T-cell (primary cell): ENCODE data around the gene CFAP53. TPM values are rescaled to one million over a fixed set of nuclear protein-coding genes. Genes with fewer than 3 reads are reported as not detected.

ENCODE experiments used
- ATAC-seq, 4 experiments: fragments of 200-7000 bp in 3 of 4; fragments of 150-1000 bp in 1 of 4; cut with Tn5 transposase; replicated peaks in 1 of 4; 1 replicate in 3 of 4; 2 replicates in 1 of 4; pipeline ENCODE4 v1.10.0; 2021; ENCODE audit warnings: moderate library complexity in 3 of 4, mild to moderate bottlenecking in 2 of 4, moderate number of reproducible peaks in 1 of 4
- CTCF ChIA-PET, 2 donors: fragments of 300-600 bp; sonication (Branson Sonifier 250); formaldehyde crosslinking; loops; one replicate each; lab custom pipeline; 2022; ENCODE audit warnings: antibody characterized with exemption in 2 of 2; lab: Charles Lee
- POLR2A ChIA-PET, 2 donors: fragments of 300-600 bp; sonication (Branson Sonifier 250); formaldehyde crosslinking; loops; one replicate each; lab custom pipeline; 2022; ENCODE audit warnings: antibody characterized with exemption in 2 of 2; lab: Charles Lee
- DNase-seq, 35 experiments: peaks; one replicate each; pipeline versions ENCODE4 v3.0.0 to v3.0.0-alpha.2; 2013 to 2023
- H3K27ac ChIP-seq: one replicate; pipeline ENCODE4 v1.5.1; 2013; ENCODE audit warnings: low read length
- H3K27me3 ChIP-seq, 2 experiments: replicated peaks in 1 of 2; 1 replicate in 1 of 2; 2 replicates in 1 of 2; pipeline versions ENCODE4 v1.6.1 to v1.7.0; 2013; ENCODE audit warnings: low read length in 1 of 2, mixed read lengths in 1 of 2; ENCODE audit not compliant: control insufficient read depth in 2 of 2, insufficient read depth in 2 of 2; ENCODE audit errors: extremely low read depth in 1 of 2
- H3K36me3 ChIP-seq, 2 donors: 1 replicate in 1 of 2; 2 replicates in 1 of 2; pipeline versions ENCODE4 v1.6.1 to v1.7.0; 2013; ENCODE audit warnings: low read length in 1 of 2; ENCODE audit not compliant: control insufficient read depth in 2 of 2, insufficient read depth in 1 of 2; ENCODE audit errors: extremely low read depth in 1 of 2
- H3K4me1 ChIP-seq, 2 experiments: 1 replicate in 1 of 2; 2 replicates in 1 of 2; pipeline versions ENCODE4 v1.6.1 to v1.7.0; 2013; ENCODE audit warnings: low read length in 2 of 2, mixed read lengths in 1 of 2; ENCODE audit not compliant: insufficient read depth in 2 of 2, control insufficient read depth in 1 of 2; ENCODE audit errors: extremely low read depth in 1 of 2
- H3K4me3 ChIP-seq, 2 donors: 1 replicate in 1 of 2; 2 replicates in 1 of 2; pipeline versions ENCODE4 v1.5.1 to v1.7.0; 2013; ENCODE audit warnings: mild to moderate bottlenecking in 2 of 2, low read length in 1 of 2, moderate library complexity in 1 of 2; ENCODE audit not compliant: control insufficient read depth in 1 of 2; ENCODE audit errors: extremely low read depth in 1 of 2
- H3K9me3 ChIP-seq: 2 replicates; pipeline ENCODE4 v1.7.0; 2013
- H3K27ac Mint-ChIP-seq, 2 donors: one replicate each; pipeline ENCODE4 v1.8.0; 2020 to 2021; ENCODE audit warnings: mild to moderate bottlenecking in 2 of 2, mixed read lengths in 2 of 2
- H3K27me3 Mint-ChIP-seq, 2 donors: one replicate each; pipeline ENCODE4 v1.8.0; 2021 to 2022; ENCODE audit warnings: mixed read lengths in 2 of 2
- H3K36me3 Mint-ChIP-seq: one replicate; pipeline ENCODE4 v1.8.0; 2021; ENCODE audit warnings: mixed read lengths
- H3K4me1 Mint-ChIP-seq, 3 donors: one replicate each; pipeline ENCODE4 v1.8.0; 2020 to 2022; ENCODE audit warnings: mixed read lengths in 3 of 3, mild to moderate bottlenecking in 1 of 3
- H3K4me3 Mint-ChIP-seq, 3 donors: one replicate each; pipeline ENCODE4 v1.8.0; 2020 to 2022; ENCODE audit warnings: mild to moderate bottlenecking in 3 of 3, mixed read lengths in 3 of 3, moderate library complexity in 3 of 3
- H3K9me3 Mint-ChIP-seq, 3 donors: one replicate each; pipeline ENCODE4 v1.8.0; 2020 to 2022; ENCODE audit warnings: mixed read lengths in 3 of 3
- WGBS: methylation state at CpG from one replicate; pipeline ENCODE4 v1.1.5; 2013; ENCODE audit warnings: missing lambda C conversion rate; ENCODE audit not compliant: insufficient coverage; 5-methylcytosine and 5-hydroxymethylcytosine counted together
- total RNA-seq, 35 experiments: library from RNA in 6 of 35; stranded (reverse) in 6 of 35; fragments of 120-200 nt in 1 of 35; gene quantifications; one replicate each; pipeline versions ENCODE4 v1.2.1 to v1.2.4 and lab custom pipeline; 2013 to 2026

The CFAP53 gene
- total RNA-seq, 5 donors from 2014 or later (not counting 1 experiment from before 2014, with no cell fraction given), result 0.56 to 1.2 (median 0.95) TPM; not detected in 1

GRCh38 chr18:50182511-50182910 lies 83.8 kb downstream of the CFAP53 start:
- CTCF ChIA-PET, result no interaction called here
- Mint-ChIP-seq H3K9me3 (no peaks in the 10 kb centered on the region), H3K36me3 (no peaks in the 10 kb centered on the region), H3K27ac (no peak overlapping the region), H3K27me3 (peaks cover 23 to 54% of the 10 kb centered on the region in 2 donors), H3K4me3 (no peak overlapping the region), H3K4me1 (no peaks in the 10 kb centered on the region)
- Histone ChIP-seq H3K36me3 (no peaks in the 10 kb centered on the region), H3K27ac (no peak overlapping the region), H3K4me3 (no peak overlapping the region), H3K4me1 (no peaks in the 10 kb centered on the region), H3K27me3 (peaks cover 9 to 14% of the 10 kb centered on the region in 2 experiments), H3K9me3 (no peaks in the 10 kb centered on the region)
- no peak for DNase-seq
- no peak for ATAC-seq
- POLR2A ChIA-PET, result no interaction called here
- WGBS, result no CpG with 5 or more reads among the region's 1 CpG

GRCh38 chr18:50181590-50181989 lies 84.7 kb downstream of the CFAP53 start:
- no CpG with 5 or more reads among the region's 2 CpGs for WGBS
- Histone ChIP-seq H3K9me3 (no peaks in the 10 kb centered on the region), H3K27me3 (peaks cover 9 to 14% of the 10 kb centered on the region in 2 experiments), H3K36me3 (no peaks in the 10 kb centered on the region), H3K27ac (no peak overlapping the region), H3K4me3 (no peak overlapping the region), H3K4me1 (no peaks in the 10 kb centered on the region)
- CTCF ChIA-PET, result no interaction called here
- DNase-seq, result no peak
- no peak overlapping the region for H3K4me3 Mint-ChIP-seq
- no peak for ATAC-seq
- peaks cover 22 to 51% of the 10 kb centered on the region in 2 donors for H3K27me3 Mint-ChIP-seq
- no peaks in the 10 kb centered on the region for H3K4me1 Mint-ChIP-seq
- no peak overlapping the region for H3K27ac Mint-ChIP-seq
- POLR2A ChIA-PET, result no interaction called here
- no peaks in the 10 kb centered on the region for H3K9me3 Mint-ChIP-seq
- H3K36me3 Mint-ChIP-seq, result no peaks in the 10 kb centered on the region

- ATAC-seq, result no peak
- no peak for DNase-seq
- Mint-ChIP-seq H3K4me1 (no peaks in the 10 kb centered on the region), H3K36me3 (no peaks in the 10 kb centered on the region), H3K27ac (no peak overlapping the region), H3K9me3 (no peaks in the 10 kb centered on the region), H3K27me3 (peaks cover 25 to 56% of the 10 kb centered on the region in 2 donors), H3K4me3 (no peak overlapping the region)
- CTCF ChIA-PET, result no interaction called here
- POLR2A ChIA-PET, result no interaction called here
- H3K4me3 ChIP-seq, result no peak overlapping the region
- H3K9me3 ChIP-seq, result no peaks in the 10 kb centered on the region
- no peaks in the 10 kb centered on the region for H3K4me1 ChIP-seq
- H3K36me3 ChIP-seq, result no peaks in the 10 kb centered on the region
- H3K27me3 ChIP-seq, result peaks cover 2 to 10% of the 10 kb centered on the region in 2 experiments
- no peak overlapping the region for H3K27ac ChIP-seq
- WGBS, result 90% methylated on average over 1 of the region's 2 CpGs
Observed at GRCh38 chr18:50179465-50179864, 86.8 kb downstream of the CFAP53 start.

GRCh38 chr18:50177294-50177992 lies 88.9 kb downstream of the CFAP53 start:
- H3K27me3 Mint-ChIP-seq, result peaks cover 20 to 49% of the 10 kb centered on the region in 2 donors
- no CpG with 5 or more reads among the region's 3 CpGs for WGBS
- Histone ChIP-seq H3K4me1 (no peaks in the 10 kb centered on the region), H3K36me3 (no peaks in the 10 kb centered on the region), H3K9me3 (no peaks in the 10 kb centered on the region), H3K4me3 (no peak overlapping the region), H3K27me3 (peaks cover 2 to 5% of the 10 kb centered on the region in 2 experiments), H3K27ac (no peak overlapping the region)
- POLR2A ChIA-PET, result no interaction called here
- ATAC-seq (no peak), DNase-seq (no peak)
- CTCF ChIA-PET, result no interaction called here
- H3K36me3 Mint-ChIP-seq, result no peaks in the 10 kb centered on the region
- H3K4me1 Mint-ChIP-seq, result no peaks in the 10 kb centered on the region
- no peak overlapping the region for H3K4me3 Mint-ChIP-seq
- no peak overlapping the region for H3K27ac Mint-ChIP-seq
- H3K9me3 Mint-ChIP-seq, result no peaks in the 10 kb centered on the region

Other genes starting within 250 kb of the CFAP53 start
- under 1 TPM in 3 of 5 donors, not detected in 2; 0.09 to 0.72 (median 0.50) TPM for gene MYO5B, start 71.3 kb downstream of the CFAP53 start, total RNA-seq
- gene MBD1, start 15.0 kb upstream of the CFAP53 start, total RNA-seq, result 100 to 1,000 TPM in 4 of 5 donors, 10 to 100 TPM in 1; 98.2 to 151 (median 136) TPM
- 100 to 1,000 TPM; 109 to 216 (median 191) TPM for gene CXXC1, start 21.2 kb upstream of the CFAP53 start, total RNA-seq
- 1 to 10 TPM in 2 of 5 donors, under 1 TPM in 3; 0.39 to 1.5 (median 0.70) TPM for gene SKA1, start 108.6 kb upstream of the CFAP53 start, total RNA-seq